ENCODE data around the gene HTT. TPM values are rescaled to one million over a fixed set of nuclear protein-coding genes. Genes with fewer than 3 reads are reported as not detected.

Gene HTT
- total and polyA plus RNA-seq, 2 of the 8 experiments (the other 6 are each of a cell fraction or from before 2014, with no cell fraction given): 24.0 to 71.0 TPM

DNA sequence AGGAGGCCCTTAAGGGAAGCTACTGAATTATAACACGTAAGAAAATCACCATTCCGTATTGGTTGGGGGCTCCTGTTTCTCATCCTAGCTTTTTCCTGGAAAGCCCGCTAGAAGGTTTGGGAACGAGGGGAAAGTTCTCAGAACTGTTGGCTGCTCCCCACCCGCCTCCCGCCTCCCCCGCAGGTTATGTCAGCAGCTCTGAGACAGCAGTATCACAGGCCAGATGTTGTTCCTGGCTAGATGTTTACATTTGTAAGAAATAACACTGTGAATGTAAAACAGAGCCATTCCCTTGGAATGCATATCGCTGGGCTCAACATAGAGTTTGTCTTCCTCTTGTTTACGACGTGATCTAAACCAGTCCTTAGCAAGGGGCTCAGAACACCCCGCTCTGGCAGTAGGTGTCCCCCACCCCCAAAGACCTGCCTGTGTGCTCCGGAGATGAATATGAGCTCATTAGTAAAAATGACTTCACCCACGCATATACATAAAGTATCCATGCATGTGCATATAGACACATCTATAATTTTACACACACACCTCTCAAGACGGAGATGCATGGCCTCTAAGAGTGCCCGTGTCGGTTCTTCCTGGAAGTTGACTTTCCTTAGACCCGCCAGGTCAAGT is 167.5 kb downstream of the HTT start:
- Histone ChIP-seq H3K36me3 (ENCODE audit: control insufficient read depth in 2 of 4, insufficient read depth in 4 of 4, low read length in 3 of 4) (peaks cover 0 to 22% (median 10%) of the 10 kb centered on the region in 4 experiments; a peak in 5 of 8 replicates), H2BK20ac (ENCODE audit: low read length) (no peak overlapping the region), H3K9me3 (ENCODE audit: insufficient read depth in 2 of 2, low read depth in 1 of 2, low read length in 1 of 2) (no peaks in the 10 kb centered on the region), H2BK5ac (ENCODE audit: low read depth, low read length) (no peak overlapping the region), H3K79me2 (ENCODE audit: control insufficient read depth in 1 of 2, insufficient read depth in 2 of 2, low read length in 2 of 2) (no peaks in the 10 kb centered on the region), H3K9ac (replicated peaks in 1 of 4; ENCODE audit: extremely low read depth in 1 of 4, low read depth in 3 of 4, low read length in 3 of 4) (no peak overlapping the region), H3K4me2 (ENCODE audit: insufficient read depth in 1 of 2, low read depth in 2 of 2, low read length in 2 of 2) (no peak overlapping the region), H3K4me1 (replicated peaks in 1 of 4; ENCODE audit: control insufficient read depth in 3 of 4, insufficient read depth in 4 of 4, low read length in 3 of 4) (peaks cover 0 to 24% (median 13%) of the 10 kb centered on the region in 4 experiments; a peak in 6 of 7 replicates), H3K23ac (ENCODE audit: insufficient read length) (no peak overlapping the region), H4K20me1 (replicated peaks in 1 of 2; ENCODE audit: control insufficient read depth in 1 of 2, insufficient read depth in 2 of 2, low read length in 2 of 2) (peaks cover 27 to 46% of the 10 kb centered on the region in 2 experiments), H3K4me3 (ENCODE audit: extremely low read depth in 1 of 4, insufficient read depth in 2 of 4, low read depth in 3 of 4, low read length in 4 of 4) (no peak overlapping the region), H3K27me3 (replicated peaks in 1 of 4; ENCODE audit: control insufficient read depth in 3 of 4, extremely low read depth in 1 of 4, insufficient read depth in 3 of 4, low read length in 3 of 4) (peaks cover 1 to 25% (median 17%) of the 10 kb centered on the region in 4 experiments; a peak in 6 of 7 replicates), H3K18ac (ENCODE audit: extremely low read depth, low read length) (no peak overlapping the region), H4K91ac (replicated peaks; ENCODE audit: insufficient read length, low read length) (no peak overlapping the region), H2BK15ac (ENCODE audit: low read length) (no peak overlapping the region), H2BK120ac (replicated peaks; ENCODE audit: low read depth, low read length) (no peak overlapping the region), H4K8ac (ENCODE audit: extremely low read depth, insufficient read depth, low read length) (no peak overlapping the region), H2AFZ (ENCODE audit: low read length) (no peak overlapping the region), H3K14ac (ENCODE audit: insufficient read length) (no peak overlapping the region), H3K56ac (replicated peaks; ENCODE audit: insufficient read length, low read depth, low read length) (no peak overlapping the region), H3K27ac (ENCODE audit: low read depth, low read length) (no peak overlapping the region), H4K5ac (ENCODE audit: insufficient read length, low read depth, low read length) (no peak overlapping the region), H3K4ac (replicated peaks; ENCODE audit: insufficient read length, low read depth, low read length) (no peak overlapping the region), H2BK12ac (ENCODE audit: low read depth, low read length) (no peak overlapping the region), H3K23me2 (ENCODE audit: low read depth, low read length) (no peaks in the 10 kb centered on the region), H3K79me1 (ENCODE audit: low read depth, low read length) (no peaks in the 10 kb centered on the region), H2AK5ac (ENCODE audit: low read depth, low read length) (no peak overlapping the region)
- FAIRE-seq (no peak), DNase-seq (ENCODE audit: low read depth in 1 of 2, low spot score in 2 of 2) (no peak)
- TF ChIP-seq GTF2F1 (IDR thresholded peaks at IDR 0.05; ENCODE audit: borderline replicate concordance, low read depth, low read length) (no peak), E2F6 (IDR thresholded peaks at IDR 0.05) (no peak)
- ChIA-PET CTCF (ENCODE audit: partially characterized antibody) (interaction anchor here (0.6 to 1.5 kb wide), 6 partner anchors 8 to 288 kb away, joined by 3 to 4 read pairs (median 3); no protein-coding TSS in a partner anchor), POLR2A (ENCODE audit: partially characterized antibody) (no interaction called here)
- 93% methylated on average over 17 of the region's 17 CpGs; no CpG with 5 or more reads in 1 of the 2 experiments for WGBS, 2 experiments (ENCODE audit: extremely low coverage in 1 of 2, insufficient coverage in 1 of 2, insufficient read length in 1 of 2, insufficient replicate concordance in 2 of 2, low coverage in 1 of 2, low lambda C conversion rate in 2 of 2, missing lambda C conversion rate in 1 of 2)
